Measurements from ENCODE around the gene MPP7.

MPP7 gene

DNA sequence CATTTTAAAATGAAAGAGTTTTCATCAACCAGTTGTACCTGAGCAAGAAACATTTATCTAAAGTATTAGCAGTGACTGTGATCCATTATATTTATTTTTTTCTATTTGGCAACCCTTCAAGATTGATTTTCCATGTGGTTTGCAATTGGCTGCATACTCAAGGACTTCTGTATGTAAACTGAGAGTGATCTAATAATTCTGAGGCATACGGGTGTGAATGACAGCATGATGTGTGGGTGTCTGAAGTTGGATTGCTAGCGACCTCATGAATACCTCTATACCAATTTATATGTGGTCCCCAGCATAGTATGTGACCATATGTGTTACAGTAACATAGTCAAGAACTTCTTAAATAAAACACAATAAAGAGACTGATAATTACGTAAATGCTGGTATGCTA lies 8.2 kb upstream of the MPP7 start:
- TF ChIP-seq, protein P1, sequence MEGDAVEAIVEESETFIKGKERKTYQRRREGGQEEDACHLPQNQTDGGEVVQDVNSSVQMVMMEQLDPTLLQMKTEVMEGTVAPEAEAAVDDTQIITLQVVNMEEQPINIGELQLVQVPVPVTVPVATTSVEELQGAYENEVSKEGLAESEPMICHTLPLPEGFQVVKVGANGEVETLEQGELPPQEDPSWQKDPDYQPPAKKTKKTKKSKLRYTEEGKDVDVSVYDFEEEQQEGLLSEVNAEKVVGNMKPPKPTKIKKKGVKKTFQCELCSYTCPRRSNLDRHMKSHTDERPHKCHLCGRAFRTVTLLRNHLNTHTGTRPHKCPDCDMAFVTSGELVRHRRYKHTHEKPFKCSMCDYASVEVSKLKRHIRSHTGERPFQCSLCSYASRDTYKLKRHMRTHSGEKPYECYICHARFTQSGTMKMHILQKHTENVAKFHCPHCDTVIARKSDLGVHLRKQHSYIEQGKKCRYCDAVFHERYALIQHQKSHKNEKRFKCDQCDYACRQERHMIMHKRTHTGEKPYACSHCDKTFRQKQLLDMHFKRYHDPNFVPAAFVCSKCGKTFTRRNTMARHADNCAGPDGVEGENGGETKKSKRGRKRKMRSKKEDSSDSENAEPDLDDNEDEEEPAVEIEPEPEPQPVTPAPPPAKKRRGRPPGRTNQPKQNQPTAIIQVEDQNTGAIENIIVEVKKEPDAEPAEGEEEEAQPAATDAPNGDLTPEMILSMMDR (IDR thresholded peaks at IDR 0.05) = no peak
- no peak overlapping the region for H2AFZ ChIP-seq
- no peak overlapping the region for H3K4me2 ChIP-seq (ENCODE audit: low read length)
- H3K27me3 ChIP-seq (ENCODE audit: control insufficient read depth, insufficient read depth, low read length) = no peaks in the 10 kb centered on the region
- H3K4me3 ChIP-seq (ENCODE audit: low read depth, low read length) = no peak overlapping the region
- no peaks in the 10 kb centered on the region for H3K4me1 ChIP-seq
- no peak overlapping the region for H3K27ac ChIP-seq
- no peaks in the 10 kb centered on the region for H3K79me2 ChIP-seq
- no peaks in the 10 kb centered on the region for H3K9me3 ChIP-seq (ENCODE audit: control insufficient read depth, low read length)
- no peaks in the 10 kb centered on the region for H3K36me3 ChIP-seq (ENCODE audit: control insufficient read depth, insufficient read depth, low read length)
- no peak overlapping the region for H3K9ac ChIP-seq

DNA sequence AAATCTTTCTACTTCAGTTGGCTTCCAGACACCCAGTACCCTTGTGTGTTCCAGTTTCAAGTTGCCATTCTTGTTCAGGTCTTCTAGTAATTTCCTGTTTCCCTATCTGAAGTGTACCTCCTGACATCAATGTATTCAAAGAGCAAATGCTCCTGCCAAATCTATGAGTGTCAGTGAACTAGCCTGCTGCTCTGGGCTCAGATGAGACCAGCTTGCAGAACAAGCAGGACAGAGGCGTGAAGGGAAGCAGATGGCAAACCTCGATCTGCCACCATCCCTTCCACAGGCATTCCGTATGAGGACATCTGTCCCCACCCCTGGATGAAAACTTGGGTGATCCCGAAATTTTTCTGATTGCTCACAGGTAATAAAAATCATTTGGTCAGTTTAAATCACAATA lies 4.4 kb upstream of the MPP7 start:
- no peaks in the 10 kb centered on the region for H3K27me3 ChIP-seq (ENCODE audit: control insufficient read depth, insufficient read depth, low read length)
- TF ChIP-seq, protein P1 (IDR thresholded peaks at IDR 0.05) = no peak
- H3K36me3 ChIP-seq (ENCODE audit: control insufficient read depth, insufficient read depth, low read length) = no peaks in the 10 kb centered on the region
- H3K4me2 ChIP-seq (ENCODE audit: low read length) = no peak overlapping the region
- no peak overlapping the region for H3K27ac ChIP-seq
- H3K79me2 ChIP-seq = no peaks in the 10 kb centered on the region
- no peaks in the 10 kb centered on the region for H3K9me3 ChIP-seq (ENCODE audit: control insufficient read depth, low read length)
- no peaks in the 10 kb centered on the region for H3K4me1 ChIP-seq
- H3K9ac ChIP-seq = no peak overlapping the region
- H2AFZ ChIP-seq = no peak overlapping the region
- H3K4me3 ChIP-seq (ENCODE audit: low read depth, low read length) = no peak overlapping the region

DNA sequence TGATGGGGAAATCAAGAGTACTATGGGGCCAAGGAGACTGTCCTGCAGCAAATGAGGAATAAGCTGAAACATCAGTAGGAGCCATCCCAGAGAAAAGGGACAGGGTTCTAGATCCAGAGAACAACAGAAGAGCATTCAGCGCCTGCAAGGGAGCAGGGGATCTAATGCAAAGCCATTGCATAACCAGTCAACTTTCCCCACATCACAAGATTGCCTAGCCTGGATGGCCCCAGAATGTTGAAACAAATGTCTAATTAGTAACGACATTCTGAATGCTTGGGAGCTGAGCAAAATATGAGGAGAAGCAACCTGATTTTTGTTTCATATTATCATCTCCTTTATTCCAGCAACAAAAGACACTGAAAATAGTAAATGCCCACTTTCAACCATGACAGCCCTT lies 2.7 kb upstream of the MPP7 start:
- Histone ChIP-seq H3K9me3 (ENCODE audit: control insufficient read depth, low read length) (no peaks in the 10 kb centered on the region), H3K4me2 (ENCODE audit: low read length) (no peak overlapping the region), H3K4me1 (no peaks in the 10 kb centered on the region), H3K27ac (no peak overlapping the region), H3K27me3 (ENCODE audit: control insufficient read depth, insufficient read depth, low read length) (no peaks in the 10 kb centered on the region), H3K4me3 (ENCODE audit: low read depth, low read length) (no peak overlapping the region), H3K36me3 (ENCODE audit: control insufficient read depth, insufficient read depth, low read length) (no peaks in the 10 kb centered on the region), H2AFZ (no peak overlapping the region), H3K79me2 (no peaks in the 10 kb centered on the region), H3K9ac (no peak overlapping the region)
- TF ChIP-seq, protein P1 (IDR thresholded peaks at IDR 0.05) = no peak

DNA sequence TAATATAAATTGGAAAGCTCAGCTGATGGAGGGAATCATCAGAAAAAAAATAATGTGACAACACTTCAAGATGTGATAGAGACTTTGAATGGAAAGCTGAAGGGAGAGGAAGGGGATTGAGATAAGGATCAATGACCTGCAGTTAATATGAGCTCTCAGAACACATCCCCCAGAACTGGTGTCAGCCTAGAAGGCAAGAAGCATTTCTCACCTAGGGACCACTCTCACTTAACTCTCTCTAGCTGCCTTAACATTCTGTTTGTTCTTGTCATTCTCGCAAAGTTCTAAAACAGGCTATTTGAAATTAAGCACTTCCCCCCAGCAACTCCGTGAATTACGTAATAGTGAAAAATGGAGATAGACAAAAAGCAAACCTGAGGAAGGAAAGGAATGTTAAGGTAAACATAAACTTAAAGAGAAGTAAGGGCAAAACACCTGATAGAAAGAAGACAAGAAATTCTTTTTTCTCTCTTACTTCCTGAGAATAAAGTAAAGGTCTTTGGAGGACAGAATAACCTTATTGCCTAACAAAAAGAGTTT lies 1.2 kb upstream of the MPP7 start:
- Histone ChIP-seq H3K27me3 (ENCODE audit: control insufficient read depth, insufficient read depth, low read length) (no peaks in the 10 kb centered on the region), H3K4me2 (ENCODE audit: low read length) (no peak overlapping the region), H3K79me2 (no peaks in the 10 kb centered on the region), H2AFZ (no peak overlapping the region), H3K4me3 (ENCODE audit: low read depth, low read length) (peak overlapping the region; percentile 77), H3K9ac (no peak overlapping the region), H3K9me3 (ENCODE audit: control insufficient read depth, low read length) (no peaks in the 10 kb centered on the region), H3K4me1 (no peaks in the 10 kb centered on the region), H3K27ac (no peak overlapping the region), H3K36me3 (ENCODE audit: control insufficient read depth, insufficient read depth, low read length) (no peaks in the 10 kb centered on the region)
- TF ChIP-seq, protein P1 (IDR thresholded peaks at IDR 0.05) = no peak

DNA sequence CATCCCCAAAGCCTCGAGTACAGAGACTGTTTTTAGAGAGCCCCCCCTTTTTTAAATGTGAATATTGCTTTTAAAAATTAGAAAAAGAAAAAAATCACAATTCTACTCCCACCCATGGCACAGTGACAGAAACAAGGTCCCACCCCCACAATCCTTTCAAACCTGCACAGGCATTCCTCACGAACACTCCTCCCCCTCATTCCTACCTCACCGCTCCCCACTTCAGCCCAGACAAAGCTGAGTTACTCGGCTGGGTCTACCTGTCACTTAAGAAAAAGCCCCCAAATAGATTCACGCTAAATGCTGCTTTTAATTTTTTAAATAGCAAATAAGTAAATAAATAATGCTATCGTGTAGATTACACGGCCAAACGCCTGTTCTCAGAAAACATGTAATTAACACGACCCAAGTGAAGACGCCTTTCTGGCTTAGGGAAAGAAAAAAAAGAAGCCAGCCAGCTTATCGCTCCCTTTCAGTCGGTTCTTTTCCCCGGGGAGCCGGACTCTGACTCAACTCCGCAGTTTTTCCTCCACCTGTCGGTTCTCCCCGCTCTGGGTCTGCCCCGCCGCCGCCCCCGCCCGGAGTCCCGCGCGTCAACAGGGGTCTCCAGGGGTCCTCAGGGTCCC lies 739 bp downstream of the MPP7 start:
- H3K4me3 ChIP-seq (ENCODE audit: low read depth, low read length) = peak overlapping the region; percentile 77
- no peaks in the 10 kb centered on the region for H3K36me3 ChIP-seq (ENCODE audit: control insufficient read depth, insufficient read depth, low read length)
- no peak overlapping the region for H3K27ac ChIP-seq
- H2AFZ ChIP-seq = peak overlapping the region; percentile 89
- no peaks in the 10 kb centered on the region for H3K4me1 ChIP-seq
- H3K79me2 ChIP-seq = no peaks in the 10 kb centered on the region
- no peaks in the 10 kb centered on the region for H3K27me3 ChIP-seq (ENCODE audit: control insufficient read depth, insufficient read depth, low read length)
- TF ChIP-seq, protein P1 (IDR thresholded peaks at IDR 0.05) = no peak
- no peak overlapping the region for H3K9ac ChIP-seq
- H3K9me3 ChIP-seq (ENCODE audit: control insufficient read depth, low read length) = no peaks in the 10 kb centered on the region
- peak overlapping the region; percentile 84 for H3K4me2 ChIP-seq (ENCODE audit: low read length)

Data from parathyroid adenoma (tissue), 2 donors.